IMR-90 (cell line): ENCODE measurements around the gene CFAP299. TPM values are rescaled to one million over a fixed set of nuclear protein-coding genes. Genes with fewer than 3 reads are reported as not detected.

Experiments used
- ATAC-seq: fragments of 200-7000 bp; cut with Tn5 transposase; 2 replicates; pipeline ENCODE4 v1.9.1; 2020; ENCODE audit warnings: low read depth, mild to moderate bottlenecking, moderate library complexity
- BruUV-seq: library from RNA; stranded (reverse); fragments of 400-500 nt; replicated peaks from 2 replicates; lab custom pipeline; 2021; lab: Mats Ljungman, UMichigan
- CTCF ChIA-PET: fragments of 300-600 bp; formaldehyde crosslinking; extraction: SDS; loops from one replicate; lab custom pipeline; 2021; ENCODE audit warnings: antibody characterized with exemption; lab: Yijun Ruan, JAX
- POLR2A ChIA-PET: fragments of 300-600 bp; sonication (Branson Sonifier 250); formaldehyde crosslinking; loops from one replicate; lab custom pipeline; 2022; ENCODE audit warnings: antibody characterized with exemption; ENCODE audit not compliant: unreplicated experiment; lab: Charles Lee
- DNase-seq: peaks from one replicate; pipeline ENCODE4 v3.0.0; 2013
- H2AFZ ChIP-seq: replicated peaks from 2 replicates; pipeline ENCODE3; 2013; ENCODE audit warnings: low read length, mild to moderate bottlenecking; ENCODE audit not compliant: poor library complexity
- H2AK5ac ChIP-seq: 2 replicates; pipeline ENCODE4 v1.6.1; 2013; ENCODE audit warnings: low read depth, low read length, inconsistent platforms
- H2AK9ac ChIP-seq: replicated peaks from 2 replicates; pipeline ENCODE3; 2013; ENCODE audit warnings: mild to moderate bottlenecking, low read depth, low read length, moderate library complexity; ENCODE audit not compliant: poor library complexity
- H2BK120ac ChIP-seq: 2 replicates; pipeline ENCODE4 v1.6.1; 2013; ENCODE audit warnings: low read depth, low read length, inconsistent platforms
- H2BK15ac ChIP-seq: 3 replicates; pipeline ENCODE4 v1.6.1; 2013; ENCODE audit warnings: low read depth, low read length, inconsistent platforms
- H2BK20ac ChIP-seq: 2 replicates; pipeline ENCODE4 v1.6.1; 2013; ENCODE audit warnings: low read depth, mild to moderate bottlenecking, inconsistent platforms, low read length, moderate library complexity
- H2BK5ac ChIP-seq: 2 replicates; pipeline ENCODE4 v1.6.1; 2013; ENCODE audit warnings: mild to moderate bottlenecking, low read depth, low read length, inconsistent platforms; ENCODE audit not compliant: poor library complexity, severe bottlenecking
- H3K14ac ChIP-seq: replicated peaks from 2 replicates; pipeline ENCODE4 v1.6.1; 2013; ENCODE audit warnings: low read depth, low read length, inconsistent platforms
- H3K18ac ChIP-seq: 2 replicates; pipeline ENCODE4 v1.6.1; 2013; ENCODE audit warnings: low read depth, low read length, control low read depth
- H3K23ac ChIP-seq: 2 replicates; pipeline ENCODE4 v1.6.1; 2013; ENCODE audit warnings: low read depth, low read length, inconsistent platforms
- H3K27ac ChIP-seq: 2 replicates; pipeline ENCODE4 v1.5.1; 2013; ENCODE audit warnings: mild to moderate bottlenecking, control low read depth, low read length; ENCODE audit not compliant: insufficient read depth
- H3K27me3 ChIP-seq: 2 replicates; pipeline ENCODE4 v1.6.1; 2013; ENCODE audit warnings: low read length; ENCODE audit not compliant: control insufficient read depth, insufficient read depth
- H3K36me3 ChIP-seq: 2 replicates; pipeline ENCODE4 v1.6.1; 2013; ENCODE audit warnings: low read length, mixed read lengths; ENCODE audit not compliant: control insufficient read depth, insufficient read depth
- H3K4ac ChIP-seq: 2 replicates; pipeline ENCODE4 v1.6.1; 2013; ENCODE audit warnings: low read depth, low read length, inconsistent platforms
- H3K4me1 ChIP-seq: 2 replicates; pipeline ENCODE4 v1.6.1; 2013; ENCODE audit warnings: low read length, mixed read lengths; ENCODE audit not compliant: control insufficient read depth, insufficient read depth
- H3K4me2 ChIP-seq: 2 replicates; pipeline ENCODE4 v1.6.1; 2013; ENCODE audit warnings: low read depth, mild to moderate bottlenecking, control low read depth, low read length, moderate library complexity
- H3K4me3 ChIP-seq: 2 replicates; pipeline ENCODE4 v1.5.1; 2013; ENCODE audit warnings: low read depth, mild to moderate bottlenecking, control low read depth, low read length, moderate library complexity; ENCODE audit not compliant: insufficient read depth
- H3K56ac ChIP-seq: 2 replicates; pipeline ENCODE4 v1.6.1; 2013; ENCODE audit warnings: low read length, inconsistent platforms; ENCODE audit not compliant: insufficient read depth; ENCODE audit errors: extremely low read depth
- H3K79me1 ChIP-seq, 2 experiments: 2 replicates each; pipeline ENCODE4 v1.6.1; 2013; ENCODE audit warnings: low read length in 2 of 2, inconsistent platforms in 1 of 2, low read depth in 1 of 2
- H3K9ac ChIP-seq: 2 replicates; pipeline ENCODE4 v1.6.1; 2013; ENCODE audit warnings: low read depth, low read length, control low read depth
- H3K9me1 ChIP-seq: 2 replicates; pipeline ENCODE4 v1.6.1; 2013; ENCODE audit warnings: low read length, inconsistent platforms; ENCODE audit not compliant: insufficient read depth
- H3K9me3 ChIP-seq: 2 replicates; pipeline ENCODE4 v1.6.1; 2013; ENCODE audit warnings: low read length; ENCODE audit not compliant: control insufficient read depth, insufficient read depth
- H4K20me1 ChIP-seq: 2 replicates; pipeline ENCODE4 v1.6.1; 2013; ENCODE audit warnings: low read length, inconsistent platforms; ENCODE audit not compliant: insufficient read depth
- H4K5ac ChIP-seq: 2 replicates; pipeline ENCODE4 v1.6.1; 2013; ENCODE audit warnings: mild to moderate bottlenecking, low read depth, low read length, control low read depth
- H4K8ac ChIP-seq, 2 experiments: 2 replicates each; pipeline ENCODE4 v1.6.1; 2013; ENCODE audit warnings: low read depth in 2 of 2, low read length in 2 of 2, control low read depth in 1 of 2, inconsistent platforms in 1 of 2
- H4K91ac ChIP-seq: 2 replicates; pipeline ENCODE4 v1.6.1; 2013; ENCODE audit warnings: low read depth, low read length, inconsistent platforms; ENCODE audit not compliant: insufficient read depth
- BHLHE40 ChIP-seq: fragments of 150-350 bp; IDR thresholded peaks from 2 replicates; pipeline ENCODE4 v1.6.1; 2016; ENCODE audit warnings: mild to moderate bottlenecking, low read depth, low read length
- CEBPB ChIP-seq: IDR thresholded peaks from 2 replicates; pipeline ENCODE4 v1.6.1; 2012; ENCODE audit warnings: low read depth, low read length, improper control_type of control experiment
- CHD1 ChIP-seq: IDR thresholded peaks from 2 replicates; pipeline ENCODE4 v1.6.1; 2012; ENCODE audit warnings: low read depth, low read length, improper control_type of control experiment
- ELK1 ChIP-seq: fragments of 150-350 bp; IDR thresholded peaks from 2 replicates; pipeline ENCODE4 v1.6.1; 2016; ENCODE audit warnings: low read depth, mild to moderate bottlenecking, low read length, moderate library complexity, borderline replicate concordance
- FOS ChIP-seq: fragments of 150-350 bp; IDR thresholded peaks from 2 replicates; pipeline ENCODE4 v1.6.1; 2016; ENCODE audit warnings: low read depth, low read length
- MAFK ChIP-seq: IDR thresholded peaks from 2 replicates; pipeline ENCODE4 v1.6.1; 2012; ENCODE audit warnings: low read depth, low read length, improper control_type of control experiment
- MAZ ChIP-seq: IDR thresholded peaks from 2 replicates; pipeline ENCODE4 v1.6.1; 2012; ENCODE audit warnings: low read depth, mild to moderate bottlenecking, low read length, improper control_type of control experiment, moderate library complexity, borderline replicate concordance
- POLR2A ChIP-seq: IDR thresholded peaks from 2 replicates; pipeline ENCODE4 v1.6.1; 2012; ENCODE audit warnings: mild to moderate bottlenecking, low read depth, low read length
- RFX5 ChIP-seq: IDR thresholded peaks from 2 replicates; pipeline ENCODE4 v1.8.0; 2012; ENCODE audit warnings: low read depth, mild to moderate bottlenecking, low read length, moderate library complexity
- SMC3 ChIP-seq: fragments of 150-350 bp; IDR thresholded peaks from 2 replicates; pipeline ENCODE4 v1.6.1; 2016; ENCODE audit warnings: low read depth, mild to moderate bottlenecking, antibody characterized with exemption, low read length, moderate library complexity
- WGBS, 2 experiments: methylation state at CpG; one replicate each; pipeline versions ENCODE4 v1.1.5 to v1.1.7; 2013; ENCODE audit warnings: missing lambda C conversion rate in 2 of 2; ENCODE audit not compliant: insufficient read length in 1 of 2; ENCODE audit errors: extremely low coverage in 2 of 2; 5-methylcytosine and 5-hydroxymethylcytosine counted together
- dilution Hi-C: fragments of 300-500 bp; cut with HindIII; formaldehyde crosslinking; loops from one replicate; pipeline ENCODE4 v1.14.3; 2018; ENCODE audit warnings: low sequenced_read_pairs; ENCODE audit not compliant: unreplicated experiment
- in situ Hi-C: fragments of 300-500 bp; cut with MboI; formaldehyde crosslinking; loops from 3 replicates; pipeline ENCODE4 v1.14.3; 2019; ENCODE audit warnings: low sequenced_read_pairs, inconsistent platforms, mixed read lengths
- intact Hi-C: fragments of 100-400 bp; cut with micrococcal nuclease; formaldehyde crosslinking; loops from 2 replicates; pipeline ENCODE4 v1.10.0; 2022
- polyA plus RNA-seq, 3 experiments: library from polyadenylated mRNA; depleted of rRNA; stranded (reverse); fragments of >200 nt; gene quantifications; 2 replicates each; pipeline ENCODE4 v1.2.3, GENCODE V29; 2012; ENCODE audit warnings: low replicate concordance in 1 of 3
- total RNA-seq: library from RNA; depleted of rRNA; stranded (reverse); fragments of >200 nt; gene quantifications from 2 replicates; pipeline ENCODE4 v1.2.3, GENCODE V29; 2012
- TF ChIP-seq, protein P1 (sequence below): conservative IDR thresholded peaks from 2 replicates; pipeline ENCODE4 v1.5.1; 2012; ENCODE audit warnings: mild to moderate bottlenecking, low read depth, low read length, improper control_type of control experiment

CFAP299 gene
- total and polyA plus RNA-seq, 2 of the 4 experiments (the other 2 are of a cell fraction) = 1.0 to 1.1 TPM

GRCh38 chr4:80419946-80420345, 84.4 kb downstream of the CFAP299 start:
- TF ChIP-seq BHLHE40 (no peak), RFX5 (no peak), MAZ (no peak), SMC3 (no peak), MAFK (no peak), CEBPB (no peak), ELK1 (no peak), FOS (no peak), CHD1 (no peak), POLR2A (no peak)
- TF ChIP-seq, protein P1, sequence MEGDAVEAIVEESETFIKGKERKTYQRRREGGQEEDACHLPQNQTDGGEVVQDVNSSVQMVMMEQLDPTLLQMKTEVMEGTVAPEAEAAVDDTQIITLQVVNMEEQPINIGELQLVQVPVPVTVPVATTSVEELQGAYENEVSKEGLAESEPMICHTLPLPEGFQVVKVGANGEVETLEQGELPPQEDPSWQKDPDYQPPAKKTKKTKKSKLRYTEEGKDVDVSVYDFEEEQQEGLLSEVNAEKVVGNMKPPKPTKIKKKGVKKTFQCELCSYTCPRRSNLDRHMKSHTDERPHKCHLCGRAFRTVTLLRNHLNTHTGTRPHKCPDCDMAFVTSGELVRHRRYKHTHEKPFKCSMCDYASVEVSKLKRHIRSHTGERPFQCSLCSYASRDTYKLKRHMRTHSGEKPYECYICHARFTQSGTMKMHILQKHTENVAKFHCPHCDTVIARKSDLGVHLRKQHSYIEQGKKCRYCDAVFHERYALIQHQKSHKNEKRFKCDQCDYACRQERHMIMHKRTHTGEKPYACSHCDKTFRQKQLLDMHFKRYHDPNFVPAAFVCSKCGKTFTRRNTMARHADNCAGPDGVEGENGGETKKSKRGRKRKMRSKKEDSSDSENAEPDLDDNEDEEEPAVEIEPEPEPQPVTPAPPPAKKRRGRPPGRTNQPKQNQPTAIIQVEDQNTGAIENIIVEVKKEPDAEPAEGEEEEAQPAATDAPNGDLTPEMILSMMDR = no peak
- Histone ChIP-seq H3K56ac (no peak overlapping the region), H3K23ac (no peak overlapping the region), H3K79me1 (no peaks in the 10 kb centered on the region), H2BK20ac (no peak overlapping the region), H3K4me3 (no peak overlapping the region), H3K36me3 (no peaks in the 10 kb centered on the region), H3K14ac (no peak overlapping the region), H2AK5ac (no peak overlapping the region), H2BK120ac (no peak overlapping the region), H4K8ac (no peak overlapping the region), H3K9ac (no peak overlapping the region), H4K91ac (no peak overlapping the region), H3K4ac (no peak overlapping the region), H4K5ac (no peak overlapping the region), H3K4me2 (no peak overlapping the region), H4K20me1 (no peaks in the 10 kb centered on the region), H3K27ac (no peak overlapping the region), H2AK9ac (no peak overlapping the region), H2BK5ac (no peak overlapping the region), H3K9me1 (0 out of 2 replicates have a peak, but pooled peaks cover 4% of the 10 kb centered on the region), H3K18ac (no peak overlapping the region), H3K9me3 (no peaks in the 10 kb centered on the region), H2BK15ac (no peak overlapping the region), H3K27me3 (no peaks in the 10 kb centered on the region), H2AFZ (no peak overlapping the region), H3K4me1 (peaks cover 8% of the 10 kb centered on the region)
- BruUV-seq = no TSS peak
- no peak for ATAC-seq
- in situ Hi-C loops (no loop called here), dilution Hi-C loops (no loop called here), intact Hi-C loops (no loop called here)
- ChIA-PET CTCF (no interaction called here), POLR2A (no interaction called here)
- no peak for DNase-seq
- WGBS, 2 experiments = no CpG with 5 or more reads among the region's 1 CpG
